AG09319 (cell line): ENCODE results near the gene ATE1.

ENCODE experiments used
- DNase-seq: peaks from one replicate; pipeline ENCODE4 v3.0.0-alpha.2; 2010; ENCODE audit warnings: low read depth; ENCODE audit errors: extremely low read depth
- CTCF ChIP-seq: IDR thresholded peaks from 2 replicates; pipeline ENCODE4 v1.5.1; 2011; ENCODE audit warnings: low read depth, mild to moderate bottlenecking, inconsistent platforms, low read length, moderate library complexity

Gene ATE1

GRCh38 chr10:121788717-121789116, 139.1 kb downstream of the ATE1 start:
- DNase-seq = no peak
- TF ChIP-seq CTCF = no peak

- no peak for TF ChIP-seq CTCF
- DNase-seq = no peak
Observed at GRCh38 chr10:121788115-121788514, 139.7 kb downstream of the ATE1 start.

- no peak for TF ChIP-seq CTCF
- DNase-seq = no peak
Observed at GRCh38 chr10:121787169-121787568, 140.7 kb downstream of the ATE1 start.

- TF ChIP-seq CTCF = no peak
Observed at GRCh38 chr10:121783782-121784372, 144.0 kb downstream of the ATE1 start.

GRCh38 chr10:121781101-121781500, 146.7 kb downstream of the ATE1 start:
- TF ChIP-seq CTCF = no peak
- no peak for DNase-seq

More at GRCh38 chr10:121783782-121784372, 144.0 kb downstream of the ATE1 start:
- no peak for DNase-seq

GRCh38 chr10:121774813-121775212, 153.0 kb downstream of the ATE1 start:
- no peak for DNase-seq
- TF ChIP-seq CTCF = no peak

- DNase-seq = no peak
- TF ChIP-seq CTCF = no peak
Observed at GRCh38 chr10:121774404-121774803, 153.4 kb downstream of the ATE1 start.
